Subcutaneous abdominal adipose tissue (tissue), 5 donors: Measurements from ENCODE around the gene TTR.

Source experiments
- H3K27ac ChIP-seq: one replicate; pipeline ENCODE4 v1.7.0; 2013; ENCODE audit warnings: low read depth, mild to moderate bottlenecking, inconsistent platforms, low read length, moderate library complexity
- H3K27me3 ChIP-seq, 5 donors: one replicate each; pipeline ENCODE4 v1.7.0; 2013; ENCODE audit warnings: low read length in 5 of 5, inconsistent platforms in 1 of 5; ENCODE audit not compliant: control insufficient read depth in 5 of 5, insufficient read depth in 4 of 5
- H3K36me3 ChIP-seq, 5 donors: one replicate each; pipeline ENCODE4 v1.7.0; 2013; ENCODE audit warnings: low read length in 5 of 5; ENCODE audit not compliant: control insufficient read depth in 5 of 5, insufficient read depth in 5 of 5
- H3K4me1 ChIP-seq, 5 donors: one replicate each; pipeline ENCODE4 v1.7.0; 2013; ENCODE audit warnings: low read length in 5 of 5, mild to moderate bottlenecking in 3 of 5, moderate library complexity in 1 of 5; ENCODE audit not compliant: control insufficient read depth in 5 of 5, insufficient read depth in 5 of 5
- H3K4me3 ChIP-seq, 5 donors: one replicate each; pipeline ENCODE4 v1.7.0; 2013; ENCODE audit warnings: low read length in 5 of 5, low read depth in 1 of 5
- H3K9ac ChIP-seq, 5 donors: one replicate each; pipeline ENCODE4 v1.7.0; 2013; ENCODE audit warnings: low read length in 5 of 5, mild to moderate bottlenecking in 4 of 5, moderate library complexity in 3 of 5
- H3K9me3 ChIP-seq, 5 donors: one replicate each; pipeline ENCODE4 v1.7.0; 2013; ENCODE audit warnings: low read length in 5 of 5; ENCODE audit not compliant: control insufficient read depth in 5 of 5
- donor health status: healthy.
- donor health status: healthy.
- donor health status: healthy.
- donor health status: healthy.
- donor health status: healthy.

The TTR gene

DNA sequence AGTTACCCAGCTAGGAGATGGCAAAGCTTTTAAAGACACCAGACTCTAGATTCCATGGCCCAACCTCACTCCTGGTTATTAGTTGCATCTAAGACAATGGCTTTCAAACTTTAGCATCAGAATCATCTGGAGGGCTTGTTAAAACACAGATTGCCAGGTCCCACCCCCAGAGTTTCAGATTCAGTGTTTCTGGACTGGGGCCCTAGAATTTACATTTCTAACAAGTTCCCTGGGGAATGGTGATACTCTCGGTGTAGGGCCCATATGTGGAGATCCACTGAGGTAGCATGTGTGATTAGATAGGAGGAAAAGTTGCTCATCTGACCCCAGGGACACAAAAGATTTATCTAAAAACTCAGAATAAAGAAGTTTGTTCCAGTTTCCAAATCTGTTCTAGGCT, 14.5 kb upstream of the TTR start:
- Histone ChIP-seq H3K9me3 (no peaks in the 10 kb centered on the region), H3K36me3 (no peaks in the 10 kb centered on the region), H3K27ac (no peak overlapping the region), H3K4me3 (no peak overlapping the region), H3K27me3 (no peaks in the 10 kb centered on the region), H3K9ac (no peak overlapping the region), H3K4me1 (peaks cover 0 to 6% (median 3%) of the 10 kb centered on the region in 5 donors)

DNA sequence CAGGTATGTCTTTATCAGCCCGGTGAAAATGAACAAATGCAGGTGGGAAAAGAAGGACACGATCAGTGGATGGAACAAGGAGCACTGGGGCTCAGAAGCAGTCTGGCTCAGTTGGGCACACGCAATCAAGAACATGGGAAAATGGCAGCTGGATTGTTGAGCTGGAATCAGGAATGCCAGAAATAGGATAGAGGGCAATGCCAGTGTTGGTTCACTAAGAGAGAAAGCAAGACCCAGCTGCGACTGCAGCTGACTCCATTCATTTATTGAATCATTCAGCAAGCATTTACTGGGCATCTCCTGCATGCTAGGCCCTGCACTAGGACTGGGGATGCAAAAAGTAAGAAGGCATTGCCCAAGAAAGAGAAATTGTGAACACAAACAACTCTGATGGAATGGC, 13.6 kb upstream of the TTR start:
- Histone ChIP-seq H3K27ac (no peak overlapping the region), H3K9me3 (no peaks in the 10 kb centered on the region), H3K4me3 (no peak overlapping the region), H3K27me3 (no peaks in the 10 kb centered on the region), H3K9ac (no peak overlapping the region), H3K36me3 (no peaks in the 10 kb centered on the region), H3K4me1 (peaks cover 0 to 4% (median 1%) of the 10 kb centered on the region in 5 donors)

DNA sequence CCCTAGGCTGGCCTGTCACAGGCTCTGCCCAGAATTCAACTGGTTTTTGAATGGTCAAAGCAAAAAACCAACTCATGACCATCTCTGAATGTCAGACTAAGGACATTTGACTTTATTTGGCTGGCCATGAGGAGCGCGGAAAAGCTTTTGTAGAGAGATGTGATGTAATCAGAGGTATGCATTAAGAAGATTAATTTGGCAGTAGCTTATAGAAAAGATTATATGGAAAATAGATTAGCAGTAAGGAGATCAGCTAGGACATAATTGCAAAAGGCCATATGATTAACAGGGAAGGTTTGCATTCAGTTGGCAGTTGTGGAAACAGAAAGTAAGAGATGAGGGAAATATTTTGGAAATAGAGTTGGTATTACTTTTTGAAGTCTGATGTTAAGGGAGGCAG, 12.3 kb upstream of the TTR start:
- no peak overlapping the region for H3K27ac ChIP-seq
- H3K4me1 ChIP-seq, result peaks cover 0 to 4% (median 0%) of the 10 kb centered on the region in 5 donors
- H3K9me3 ChIP-seq, result no peaks in the 10 kb centered on the region
- H3K27me3 ChIP-seq, result no peaks in the 10 kb centered on the region
- H3K9ac ChIP-seq, result no peak overlapping the region
- H3K36me3 ChIP-seq, result no peaks in the 10 kb centered on the region
- H3K4me3 ChIP-seq, result no peak overlapping the region

DNA sequence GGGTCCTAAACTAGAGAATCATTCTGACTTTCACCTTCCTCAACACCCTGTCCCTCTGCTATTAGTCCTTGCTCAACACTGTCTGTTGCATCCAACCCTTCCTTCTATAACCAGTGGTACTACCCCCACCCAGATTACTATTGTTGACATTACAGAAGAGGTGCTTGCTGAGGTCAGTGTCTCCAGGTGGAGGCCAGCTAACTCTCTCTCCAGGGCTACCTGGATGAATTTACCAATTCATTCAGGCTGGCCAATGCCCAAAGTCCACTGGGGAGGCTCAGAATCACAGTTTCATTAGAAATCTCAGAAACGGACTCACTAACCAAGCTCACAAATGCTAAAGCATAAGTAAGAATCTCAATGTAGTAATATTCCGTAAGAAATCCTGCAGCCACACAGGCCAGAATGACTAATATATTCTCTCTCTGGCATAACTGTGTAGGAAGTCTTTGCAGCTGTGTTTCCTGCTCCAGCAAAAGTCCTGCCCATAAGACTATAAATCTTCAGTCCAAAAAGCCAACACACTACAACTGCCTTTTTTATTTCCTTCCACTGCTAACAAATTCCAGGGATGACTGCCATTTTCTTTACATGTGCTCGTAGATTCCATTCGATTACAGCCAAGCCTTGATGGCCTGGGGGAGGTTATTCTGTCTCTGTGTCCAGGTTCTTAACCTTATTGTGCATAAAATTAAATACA, 10.0 kb upstream of the TTR start:
- no peak overlapping the region for H3K9ac ChIP-seq
- H3K36me3 ChIP-seq, result no peaks in the 10 kb centered on the region
- H3K4me1 ChIP-seq, result peaks cover 0 to 4% (median 0%) of the 10 kb centered on the region in 5 donors
- no peak overlapping the region for H3K27ac ChIP-seq
- no peaks in the 10 kb centered on the region for H3K27me3 ChIP-seq
- H3K9me3 ChIP-seq, result no peaks in the 10 kb centered on the region
- no peak overlapping the region for H3K4me3 ChIP-seq

DNA sequence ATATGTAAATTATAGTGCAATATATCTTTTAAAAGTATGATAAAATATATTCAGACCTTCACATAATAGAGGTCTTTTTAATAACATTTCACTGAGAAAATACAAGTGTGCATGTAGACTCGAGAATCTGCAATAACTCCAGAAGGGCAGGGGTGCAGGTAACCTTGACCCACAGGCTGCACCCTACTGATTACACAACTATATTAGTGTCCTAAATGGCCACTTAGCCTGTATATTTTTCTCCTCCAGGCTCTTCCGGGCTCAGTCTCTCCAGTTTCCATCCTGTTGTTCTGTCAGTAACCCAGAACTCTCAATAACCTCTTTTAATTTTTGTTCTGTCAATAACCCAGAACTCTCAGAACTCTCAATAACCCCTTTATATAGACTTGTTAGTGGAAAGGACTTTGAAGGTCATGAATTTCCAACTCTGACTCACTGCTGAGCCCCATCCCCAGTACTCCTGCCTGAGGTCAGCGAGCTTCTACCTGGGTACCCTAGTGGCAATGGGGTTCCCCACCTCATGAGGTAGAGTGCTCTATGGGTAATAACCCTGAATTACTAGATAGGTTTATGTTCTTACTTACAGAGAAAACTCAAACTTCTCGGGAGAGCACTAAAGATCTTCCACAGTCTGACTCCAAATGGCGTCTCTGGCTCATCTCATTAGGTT, 8.4 kb upstream of the TTR start:
- H3K4me3 ChIP-seq, result no peak overlapping the region
- no peaks in the 10 kb centered on the region for H3K36me3 ChIP-seq
- H3K4me1 ChIP-seq, result peaks cover 0 to under 1% (median 0%) of the 10 kb centered on the region in 5 donors
- no peak overlapping the region for H3K9ac ChIP-seq
- H3K27ac ChIP-seq, result no peak overlapping the region
- H3K27me3 ChIP-seq, result no peaks in the 10 kb centered on the region
- no peaks in the 10 kb centered on the region for H3K9me3 ChIP-seq

DNA sequence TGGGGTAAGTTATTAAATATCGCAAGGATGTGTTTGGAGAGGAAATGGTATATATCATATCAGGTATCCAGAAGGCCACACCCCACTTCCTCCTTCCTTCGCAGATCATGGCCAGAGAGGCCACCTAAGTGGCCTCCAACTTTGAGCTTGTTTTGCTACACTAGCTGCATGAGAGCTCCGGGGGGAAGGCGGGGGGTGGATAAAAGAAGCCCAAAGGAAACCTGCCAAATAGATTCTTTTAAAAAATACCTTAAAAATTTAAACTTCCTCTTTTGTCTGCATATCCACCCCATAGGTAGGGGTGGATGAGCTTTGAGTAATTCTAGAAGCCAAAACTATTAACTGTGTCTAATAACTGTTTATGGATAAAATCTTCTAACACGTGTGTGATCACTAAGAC, 5.7 kb upstream of the TTR start:
- H3K4me1 ChIP-seq, result no peaks in the 10 kb centered on the region
- H3K27me3 ChIP-seq, result no peaks in the 10 kb centered on the region
- no peak overlapping the region for H3K4me3 ChIP-seq
- no peak overlapping the region for H3K27ac ChIP-seq
- H3K9ac ChIP-seq, result no peak overlapping the region
- no peaks in the 10 kb centered on the region for H3K36me3 ChIP-seq
- H3K9me3 ChIP-seq, result no peaks in the 10 kb centered on the region

DNA sequence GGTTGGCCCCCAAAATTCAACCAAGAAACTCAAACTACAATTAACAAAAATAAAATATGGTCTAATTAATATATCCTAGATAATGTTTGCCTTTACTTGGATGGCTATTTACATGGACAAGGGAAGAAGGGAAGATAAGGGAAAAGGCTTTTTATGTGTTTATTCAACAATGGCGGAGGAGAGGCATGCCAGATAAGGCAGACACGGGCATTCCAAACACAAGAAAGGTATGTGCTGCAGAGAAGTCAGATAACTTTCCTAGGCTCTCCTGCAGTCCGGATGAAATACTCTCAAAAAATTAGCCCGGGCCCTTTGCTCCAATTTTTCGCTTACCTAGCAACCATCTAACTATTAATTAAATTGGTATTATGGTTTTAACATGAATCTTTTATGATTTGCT, 5.1 kb upstream of the TTR start:
- Histone ChIP-seq H3K36me3 (no peaks in the 10 kb centered on the region), H3K9ac (no peak overlapping the region), H3K4me1 (no peaks in the 10 kb centered on the region), H3K27me3 (no peaks in the 10 kb centered on the region), H3K4me3 (no peak overlapping the region), H3K27ac (no peak overlapping the region), H3K9me3 (no peaks in the 10 kb centered on the region)

DNA sequence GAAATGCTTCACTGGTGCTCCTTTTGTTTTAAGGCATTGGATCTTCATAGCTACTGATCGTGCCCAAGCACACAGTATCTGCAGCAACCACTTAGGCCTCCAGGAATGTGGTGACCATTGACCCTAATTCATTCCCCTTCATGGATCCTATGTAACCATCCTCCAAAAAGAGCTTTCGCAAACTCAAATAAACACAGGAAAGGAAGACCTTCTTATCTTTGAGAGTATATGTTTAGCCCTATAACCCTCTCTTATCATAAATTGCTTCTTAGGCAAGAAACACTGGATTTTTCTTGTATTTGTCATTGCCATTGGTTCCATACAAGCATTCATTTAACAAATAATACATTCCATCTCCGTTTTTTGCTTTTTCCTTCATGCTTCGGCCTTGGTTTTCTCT, 4.1 kb upstream of the TTR start:
- Histone ChIP-seq H3K9me3 (no peaks in the 10 kb centered on the region), H3K27me3 (no peaks in the 10 kb centered on the region), H3K36me3 (no peaks in the 10 kb centered on the region), H3K27ac (no peak overlapping the region), H3K9ac (no peak overlapping the region), H3K4me3 (no peak overlapping the region), H3K4me1 (no peaks in the 10 kb centered on the region)

DNA sequence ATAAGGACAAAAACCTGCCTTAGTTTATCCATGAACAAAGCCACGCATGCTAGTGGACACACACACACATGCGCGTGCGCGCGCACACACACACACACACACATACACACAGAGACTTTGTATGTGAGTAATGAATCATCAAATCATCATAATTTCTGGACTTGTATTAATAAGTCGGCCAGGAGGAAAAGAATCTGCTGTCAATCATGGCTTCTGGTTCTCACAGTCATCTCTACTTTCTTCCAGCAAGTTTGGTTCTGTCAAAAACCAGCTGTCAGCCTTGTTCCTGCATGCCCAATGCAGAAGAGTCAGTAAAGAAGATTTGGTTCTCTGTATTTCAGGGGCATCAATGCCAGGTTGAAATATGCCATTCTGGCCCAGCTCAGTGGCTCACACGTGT, 1.1 kb upstream of the TTR start:
- Histone ChIP-seq H3K27me3 (no peaks in the 10 kb centered on the region), H3K9me3 (peaks cover 0 to 3% (median 0%) of the 10 kb centered on the region in 5 donors), H3K36me3 (no peaks in the 10 kb centered on the region), H3K4me3 (no peak overlapping the region), H3K4me1 (no peaks in the 10 kb centered on the region), H3K27ac (no peak overlapping the region), H3K9ac (no peak overlapping the region)

DNA sequence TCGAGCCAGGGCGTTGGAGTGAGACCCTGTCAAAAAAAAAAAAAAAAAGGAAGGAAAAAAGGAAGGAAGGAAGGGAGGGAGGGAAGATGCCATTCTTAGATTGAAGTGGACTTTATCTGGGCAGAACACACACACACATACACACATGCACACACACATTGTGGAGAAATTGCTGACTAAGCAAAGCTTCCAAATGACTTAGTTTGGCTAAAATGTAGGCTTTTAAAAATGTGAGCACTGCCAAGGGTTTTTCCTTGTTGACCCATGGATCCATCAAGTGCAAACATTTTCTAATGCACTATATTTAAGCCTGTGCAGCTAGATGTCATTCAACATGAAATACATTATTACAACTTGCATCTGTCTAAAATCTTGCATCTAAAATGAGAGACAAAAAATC, 564 bp upstream of the TTR start:
- Histone ChIP-seq H3K4me1 (no peaks in the 10 kb centered on the region), H3K9ac (no peak overlapping the region), H3K4me3 (no peak overlapping the region), H3K36me3 (no peaks in the 10 kb centered on the region), H3K27me3 (no peaks in the 10 kb centered on the region), H3K27ac (no peak overlapping the region), H3K9me3 (peaks cover 0 to 3% (median 0%) of the 10 kb centered on the region in 5 donors)
